ENCODE data around the gene PTGER1. TPM values are rescaled to one million over a fixed set of nuclear protein-coding genes. Genes with fewer than 3 reads are reported as not detected.

Gene PTGER1
- total RNA-seq, 2 donors from 2014 or later, result 0.31 to 0.67 TPM

DNA sequence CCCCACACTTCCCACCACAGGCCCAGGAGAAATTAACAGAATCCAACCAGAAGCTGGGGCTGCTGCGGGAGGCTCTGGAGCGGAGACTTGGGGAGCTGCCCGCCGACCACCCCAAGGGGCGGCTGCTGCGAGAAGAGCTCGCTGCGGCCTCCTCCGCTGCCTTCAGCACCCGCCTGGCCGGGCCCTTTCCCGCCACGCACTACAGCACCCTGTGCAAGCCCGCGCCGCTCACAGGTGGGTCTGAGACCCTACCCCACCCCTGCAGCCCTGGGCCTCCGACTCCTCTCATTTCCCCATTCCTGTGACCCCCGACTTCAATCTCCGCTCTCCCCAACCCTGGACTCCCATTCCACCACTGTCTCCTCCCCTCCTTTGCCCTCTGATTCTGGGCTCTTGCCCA is 24.3 kb downstream of the PTGER1 start:
- DNase-seq (ENCODE audit: low spot score) (no peak), ATAC-seq (no peak)
- Mint-ChIP-seq H3K27ac (no peak overlapping the region), H3K36me3 (peaks cover 30% of the 10 kb centered on the region), H3K4me3 (no peak overlapping the region), H3K9me3 (no peaks in the 10 kb centered on the region), H3K4me1 (ENCODE audit: low read depth in 2 of 2) (peaks cover 15 to 22% of the 10 kb centered on the region in 2 donors), H3K27me3 (no peaks in the 10 kb centered on the region)

DNA sequence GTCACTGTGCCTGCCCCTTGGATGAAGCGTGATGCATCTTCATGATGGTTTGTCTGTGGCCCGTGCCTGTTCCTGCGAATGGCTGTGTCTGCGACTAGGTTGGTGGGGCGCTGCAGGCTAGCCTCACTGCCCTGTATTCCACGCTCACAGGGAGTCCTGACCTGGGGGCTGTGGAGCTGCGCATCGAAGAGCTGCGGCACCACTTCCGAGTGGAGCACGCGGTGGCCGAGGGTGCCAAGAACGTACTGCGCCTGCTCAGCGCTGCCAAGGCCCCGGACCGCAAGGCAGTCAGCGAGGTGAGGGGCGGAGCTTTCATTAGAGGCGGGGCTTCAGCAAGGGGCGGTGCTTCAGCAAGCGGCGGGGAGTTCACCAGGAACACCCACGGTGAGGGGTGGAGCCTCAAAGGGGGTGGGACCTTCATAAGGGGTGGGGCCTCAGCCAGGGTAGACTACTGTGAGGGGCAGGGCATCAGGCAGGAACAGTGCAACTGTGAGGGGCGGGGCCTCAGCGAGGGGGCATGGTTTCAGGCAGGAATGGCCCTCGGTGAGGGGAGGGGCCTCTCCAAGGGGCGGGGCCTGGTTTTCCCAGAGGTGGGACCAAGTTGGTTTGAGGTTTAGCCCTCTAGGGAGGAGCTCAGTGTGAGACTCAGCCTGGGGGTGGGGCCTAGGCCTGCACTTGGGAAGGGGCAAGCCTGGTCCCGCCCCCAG is 24.8 kb downstream of the PTGER1 start:
- DNase-seq (ENCODE audit: low spot score), result no peak
- H3K4me3 Mint-ChIP-seq, result no peak overlapping the region
- no peaks in the 10 kb centered on the region for H3K27me3 Mint-ChIP-seq
- peak; percentile 84 to 92 for ATAC-seq
- H3K9me3 Mint-ChIP-seq, result no peaks in the 10 kb centered on the region
- peak overlapping the region in 1 of 2 donors; percentile 57 for H3K27ac Mint-ChIP-seq
- H3K36me3 Mint-ChIP-seq, result peaks cover 27% of the 10 kb centered on the region
- peaks cover 15 to 22% of the 10 kb centered on the region in 2 donors for H3K4me1 Mint-ChIP-seq (ENCODE audit: low read depth in 2 of 2)

DNA sequence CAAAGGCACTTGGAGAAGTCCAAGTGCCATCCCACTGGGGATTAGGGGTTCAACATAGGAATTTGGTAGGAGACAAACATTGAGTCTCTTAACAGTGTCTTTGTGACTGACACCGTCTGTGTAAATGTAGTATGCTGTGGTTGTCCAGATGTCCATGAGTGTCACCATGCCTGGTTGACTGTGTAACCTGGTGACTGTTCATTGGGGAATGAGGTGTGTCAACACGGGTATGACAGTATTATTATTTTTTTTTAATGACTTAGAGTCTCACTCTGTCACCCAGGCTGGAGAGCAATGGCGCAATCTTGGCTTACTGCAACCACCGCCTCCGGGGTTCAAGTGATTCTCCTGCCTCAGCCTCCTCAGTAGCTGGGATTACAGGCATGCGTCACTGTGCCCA is 25.8 kb downstream of the PTGER1 start:
- Mint-ChIP-seq H3K4me3 (no peak overlapping the region), H3K36me3 (peaks cover 26% of the 10 kb centered on the region), H3K4me1 (ENCODE audit: low read depth in 2 of 2) (peaks cover 20 to 26% of the 10 kb centered on the region in 2 donors), H3K27ac (peak overlapping the region; percentile 21 to 57), H3K27me3 (no peaks in the 10 kb centered on the region), H3K9me3 (no peaks in the 10 kb centered on the region)
- DNase-seq (ENCODE audit: low spot score), result no peak
- no peak for ATAC-seq

DNA sequence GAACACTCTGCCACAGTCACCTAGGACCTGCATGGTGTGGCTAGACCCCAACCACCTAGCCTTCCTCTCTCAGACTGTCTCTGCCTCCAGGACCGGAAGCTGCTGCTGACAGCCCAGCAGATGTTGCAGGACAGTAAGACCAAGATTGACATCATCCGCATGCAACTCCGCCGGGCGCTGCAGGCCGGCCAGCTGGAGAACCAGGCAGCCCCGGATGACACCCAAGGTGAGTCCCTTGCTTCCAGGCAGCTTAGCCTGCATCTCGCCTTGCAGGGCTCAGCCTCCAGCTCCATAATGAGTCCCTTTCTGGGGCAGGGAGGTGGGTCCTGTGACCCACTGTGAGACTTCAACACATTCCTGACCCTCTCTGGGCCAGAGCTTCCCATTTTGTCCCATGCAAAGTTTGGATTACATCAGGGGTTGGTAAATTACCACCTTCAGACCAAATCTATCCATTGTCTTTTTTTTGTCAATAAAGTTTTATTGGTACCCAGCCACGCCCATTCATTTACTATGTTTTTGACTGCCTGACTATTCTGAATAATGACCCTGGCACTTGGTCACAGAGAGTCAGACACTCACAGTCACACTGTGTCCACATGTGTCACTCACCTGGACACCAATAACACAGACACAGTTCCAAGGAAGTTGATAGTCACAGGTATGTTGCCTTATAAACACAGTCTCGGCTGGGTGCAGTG is 28.7 kb downstream of the PTGER1 start:
- Mint-ChIP-seq H3K9me3 (no peaks in the 10 kb centered on the region), H3K27ac (no peak overlapping the region), H3K4me1 (ENCODE audit: low read depth in 2 of 2) (peaks cover 24 to 27% of the 10 kb centered on the region in 2 donors), H3K27me3 (no peaks in the 10 kb centered on the region), H3K4me3 (no peak overlapping the region), H3K36me3 (peaks cover 27% of the 10 kb centered on the region)
- ATAC-seq (no peak), DNase-seq (ENCODE audit: low spot score) (no peak)

DNA sequence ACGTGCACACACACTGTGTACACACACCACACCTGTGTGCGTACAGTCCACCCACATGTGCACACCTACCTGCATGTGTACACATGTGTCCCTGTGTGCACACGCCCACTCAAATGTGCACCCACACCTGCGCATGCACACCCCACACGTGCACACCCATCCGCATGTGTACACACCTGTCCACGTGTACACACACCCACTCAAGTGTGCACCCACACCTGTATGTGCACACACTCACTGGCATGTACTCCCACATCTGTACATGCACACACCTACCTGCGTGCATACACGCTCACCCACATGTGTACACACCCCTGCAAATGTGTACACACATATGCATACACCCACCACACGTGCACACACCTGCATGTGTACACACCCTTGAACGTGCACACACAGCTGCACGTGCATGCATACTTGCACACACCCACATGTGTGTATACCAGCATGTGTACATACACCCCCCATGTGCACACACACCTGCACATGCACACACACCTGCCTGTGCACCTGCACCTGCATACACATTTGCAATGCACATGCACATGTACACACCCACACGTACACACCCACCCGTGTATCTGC is 31.4 kb downstream of the PTGER1 start:
- Mint-ChIP-seq H3K27ac (no peak overlapping the region), H3K4me3 (no peak overlapping the region), H3K36me3 (peaks cover 17% of the 10 kb centered on the region), H3K4me1 (ENCODE audit: low read depth in 2 of 2) (peaks cover 33 to 34% of the 10 kb centered on the region in 2 donors), H3K9me3 (no peaks in the 10 kb centered on the region), H3K27me3 (no peaks in the 10 kb centered on the region)
- ATAC-seq (no peak), DNase-seq (ENCODE audit: low spot score) (no peak)

DNA sequence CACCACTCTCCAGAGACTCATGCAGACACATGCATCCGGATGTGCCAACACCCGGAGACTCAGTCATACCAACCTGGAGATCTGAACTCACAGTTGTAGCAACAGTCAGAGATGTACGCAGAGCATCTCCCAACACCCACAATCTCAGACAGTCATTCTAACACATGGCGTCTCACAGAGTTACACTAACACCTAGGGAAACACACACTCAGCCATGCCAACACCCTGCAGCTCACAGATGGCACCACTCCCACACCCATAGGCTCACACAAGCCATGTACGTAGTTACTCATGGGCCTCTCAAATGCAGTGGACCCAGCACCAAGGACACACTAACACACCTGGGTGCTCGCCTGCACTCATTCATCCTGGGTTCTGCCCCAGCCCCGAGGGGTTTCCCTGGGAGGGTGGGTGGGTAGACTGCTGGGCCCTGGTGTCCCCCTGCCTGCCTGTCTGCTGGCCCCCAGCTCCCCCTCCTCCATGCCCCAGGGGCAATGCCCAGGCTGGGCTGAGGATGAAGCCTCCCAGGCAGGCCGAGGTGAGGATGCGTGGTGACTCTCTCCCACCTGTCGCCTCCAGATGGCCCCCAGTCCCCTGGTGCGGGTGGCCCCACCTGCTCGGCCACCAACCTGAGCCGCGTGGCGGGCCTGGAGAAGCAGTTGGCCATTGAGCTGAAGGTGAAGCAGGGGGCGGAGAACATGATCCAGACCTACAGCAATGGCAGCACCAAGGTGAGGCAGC is 32.1 kb downstream of the PTGER1 start:
- Mint-ChIP-seq H3K27ac (peak overlapping the region in 1 of 2 donors; percentile 37), H3K4me1 (ENCODE audit: low read depth in 2 of 2) (peaks cover 28 to 32% of the 10 kb centered on the region in 2 donors), H3K9me3 (no peaks in the 10 kb centered on the region), H3K4me3 (no peak overlapping the region), H3K36me3 (peaks cover 12% of the 10 kb centered on the region), H3K27me3 (no peaks in the 10 kb centered on the region)
- no peak for DNase-seq (ENCODE audit: low spot score)
- ATAC-seq, result no peak

DNA sequence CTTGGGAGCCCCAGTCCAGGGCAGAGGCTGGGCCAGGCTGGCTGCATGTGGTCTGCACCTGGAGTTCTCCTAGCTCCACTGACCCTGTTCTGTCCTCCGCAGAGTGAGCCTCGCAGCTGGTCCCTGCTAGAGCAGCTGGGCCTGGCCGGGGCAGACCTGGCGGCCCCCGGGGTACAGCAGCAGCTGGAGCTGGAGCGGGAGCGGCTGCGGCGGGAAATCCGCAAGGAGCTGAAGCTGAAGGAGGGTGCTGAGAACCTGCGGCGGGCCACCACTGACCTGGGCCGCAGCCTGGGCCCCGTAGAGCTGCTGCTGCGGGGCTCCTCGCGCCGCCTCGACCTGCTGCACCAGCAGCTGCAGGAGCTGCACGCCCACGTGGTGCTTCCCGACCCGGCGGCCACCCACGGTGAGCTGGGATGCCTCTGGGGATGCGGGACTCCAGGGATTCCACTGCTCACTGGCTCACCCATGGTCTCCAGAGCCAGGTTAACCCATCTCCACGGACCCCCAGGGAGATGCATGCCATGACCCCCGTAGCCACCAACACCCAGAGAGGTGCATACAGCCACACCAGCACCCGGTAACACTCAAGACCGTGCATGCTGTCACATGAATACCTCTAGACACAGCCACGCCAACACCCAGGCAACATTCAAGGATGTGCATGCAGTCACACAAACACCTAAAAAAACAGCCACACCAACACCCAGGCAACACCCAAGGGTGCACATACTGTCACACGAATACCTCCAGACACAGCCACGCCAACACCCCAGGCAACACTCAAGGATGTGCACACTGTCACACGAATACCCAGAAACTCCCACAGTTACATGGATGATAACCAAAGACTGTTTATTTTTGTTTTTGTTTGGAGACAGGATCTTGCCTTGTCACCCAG is 33.9 kb downstream of the PTGER1 start:
- ATAC-seq, result no peak
- DNase-seq (ENCODE audit: low spot score), result no peak
- Mint-ChIP-seq H3K27ac (peak overlapping the region; percentile 97 to 100), H3K27me3 (no peaks in the 10 kb centered on the region), H3K36me3 (peaks cover 7% of the 10 kb centered on the region), H3K9me3 (no peaks in the 10 kb centered on the region), H3K4me1 (ENCODE audit: low read depth in 2 of 2) (peaks cover 28 to 29% of the 10 kb centered on the region in 2 donors), H3K4me3 (peak overlapping the region; percentile 98)

DNA sequence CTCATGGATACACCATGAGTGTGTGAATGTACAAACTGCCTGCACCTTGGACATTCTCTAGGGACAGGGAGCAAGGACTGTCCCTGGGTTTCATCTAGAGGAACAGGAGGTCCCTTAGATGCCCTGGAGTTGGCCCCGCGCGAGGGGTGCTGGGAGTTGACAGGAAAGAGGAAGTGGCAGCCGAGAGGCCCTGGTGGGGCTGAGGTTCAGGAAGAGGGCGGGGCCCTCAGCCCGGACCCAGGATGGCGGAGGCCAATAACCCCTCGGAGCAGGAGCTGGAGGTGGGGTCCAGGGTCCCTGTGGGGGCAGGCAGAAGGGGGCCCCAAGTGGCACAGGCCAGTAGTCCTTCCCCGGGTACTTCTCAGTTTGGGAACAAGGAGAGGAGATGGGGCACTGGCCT is 35.1 kb downstream of the PTGER1 start:
- DNase-seq (ENCODE audit: low spot score), result peak; percentile 91
- Mint-ChIP-seq H3K27ac (peak overlapping the region; percentile 97 to 100), H3K9me3 (no peaks in the 10 kb centered on the region), H3K4me1 (ENCODE audit: low read depth in 2 of 2) (peaks cover 32% of the 10 kb centered on the region in 2 donors), H3K4me3 (peak overlapping the region; percentile 98), H3K36me3 (peaks cover 7% of the 10 kb centered on the region), H3K27me3 (no peaks in the 10 kb centered on the region)
- ATAC-seq, result peak; percentile 93 to 94

DNA sequence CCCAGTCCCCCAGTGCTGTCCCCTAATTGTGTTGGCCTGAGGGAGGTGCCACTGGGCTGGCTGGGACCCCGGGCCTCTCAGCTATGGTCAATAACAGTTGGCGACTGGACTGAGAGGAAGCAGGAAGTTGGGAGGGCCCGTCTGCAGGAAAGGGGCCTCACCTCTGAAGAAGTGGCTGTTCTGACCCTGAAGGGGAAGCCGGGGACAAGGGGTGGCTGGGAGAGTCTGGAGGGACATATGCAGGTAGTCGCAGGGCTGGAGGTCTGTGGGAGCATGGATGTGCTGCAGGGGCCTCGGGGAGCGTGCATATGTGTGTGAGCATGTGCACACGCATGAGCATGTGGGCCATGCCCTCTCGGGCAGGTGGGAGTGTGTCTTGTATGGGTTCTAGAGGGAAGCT is 36.1 kb downstream of the PTGER1 start:
- no peaks in the 10 kb centered on the region for H3K27me3 Mint-ChIP-seq
- peak overlapping the region; percentile 98 for H3K4me3 Mint-ChIP-seq
- no peaks in the 10 kb centered on the region for H3K9me3 Mint-ChIP-seq
- no peak for ATAC-seq
- DNase-seq (ENCODE audit: low spot score), result no peak
- H3K27ac Mint-ChIP-seq, result peak overlapping the region; percentile 97 to 100
- no peaks in the 10 kb centered on the region for H3K36me3 Mint-ChIP-seq
- peaks cover 36 to 38% of the 10 kb centered on the region in 2 donors for H3K4me1 Mint-ChIP-seq (ENCODE audit: low read depth in 2 of 2)

DNA sequence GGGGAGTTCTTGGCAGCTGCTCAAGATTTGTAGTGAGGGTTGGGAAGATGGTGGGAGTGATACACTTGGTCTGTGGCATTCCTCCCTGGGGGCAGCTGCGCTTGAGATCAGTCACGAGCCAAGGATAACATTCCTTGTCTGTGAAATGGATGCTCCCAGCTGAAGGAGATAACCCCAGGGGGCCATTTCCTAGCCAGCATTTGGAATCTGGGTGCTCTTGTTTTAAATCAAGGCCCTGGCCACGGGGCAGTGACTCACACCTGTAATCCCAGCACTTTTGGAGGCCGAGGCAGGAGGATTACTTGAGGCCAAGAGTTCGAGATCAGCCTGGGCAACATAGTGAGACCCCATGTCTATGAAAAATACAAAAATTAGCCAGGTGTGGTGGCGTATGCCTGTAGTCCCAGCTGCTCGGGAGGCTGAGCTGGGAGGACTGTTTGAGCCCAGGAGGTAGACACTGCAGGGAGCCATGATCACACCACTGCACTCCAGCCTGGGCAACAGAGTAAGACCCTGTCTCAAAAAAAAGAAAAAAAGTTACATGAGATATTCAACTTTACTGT is 37.5 kb downstream of the PTGER1 start:
- Mint-ChIP-seq H3K27ac (peak overlapping the region; percentile 97 to 100), H3K27me3 (no peaks in the 10 kb centered on the region), H3K36me3 (no peaks in the 10 kb centered on the region), H3K9me3 (no peaks in the 10 kb centered on the region), H3K4me3 (peak overlapping the region; percentile 63), H3K4me1 (ENCODE audit: low read depth in 2 of 2) (peaks cover 36 to 41% of the 10 kb centered on the region in 2 donors)
- ATAC-seq (no peak), DNase-seq (ENCODE audit: low spot score) (no peak)

DNA sequence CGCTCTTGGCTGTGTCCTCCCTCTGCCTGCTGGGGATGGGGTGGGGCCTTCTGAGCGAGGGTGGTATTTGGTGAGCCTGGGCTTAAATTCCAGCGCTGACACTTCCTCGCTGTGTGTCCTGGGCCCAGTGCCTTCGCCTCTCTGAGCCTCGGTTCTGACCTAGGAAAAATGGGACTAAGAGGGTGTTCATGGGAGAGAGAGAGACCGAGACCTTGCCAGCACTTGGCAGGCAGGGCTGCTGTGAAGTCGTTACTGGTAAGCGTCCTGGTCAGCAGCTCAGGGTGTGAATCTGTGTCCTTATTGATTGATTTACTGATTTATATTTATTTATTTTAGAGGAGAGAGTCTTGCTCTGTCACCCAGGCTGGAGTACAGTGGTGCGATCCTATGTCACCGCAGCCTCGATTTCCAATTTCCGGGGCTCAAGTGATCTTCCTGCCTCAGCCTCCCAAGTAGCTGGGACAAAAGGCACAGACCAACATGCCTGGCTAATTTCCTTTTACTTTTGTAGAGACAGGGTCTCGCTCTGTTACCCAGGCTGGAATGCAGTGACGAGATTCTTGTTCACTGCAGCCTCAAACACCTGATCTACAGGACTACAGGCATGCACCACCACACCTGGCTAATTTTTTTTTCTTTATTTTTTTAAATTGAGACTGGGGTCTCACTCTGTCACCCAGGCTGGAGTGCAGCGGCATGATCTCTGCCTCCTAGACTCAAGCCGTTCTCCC is 39.7 kb downstream of the PTGER1 start:
- no peaks in the 10 kb centered on the region for H3K36me3 Mint-ChIP-seq
- no peaks in the 10 kb centered on the region for H3K9me3 Mint-ChIP-seq
- H3K27me3 Mint-ChIP-seq, result no peaks in the 10 kb centered on the region
- peak overlapping the region; percentile 83 to 100 for H3K27ac Mint-ChIP-seq
- peak overlapping the region; percentile 85 for H3K4me3 Mint-ChIP-seq
- DNase-seq (ENCODE audit: low spot score), result no peak
- peaks cover 38 to 43% of the 10 kb centered on the region in 2 donors for H3K4me1 Mint-ChIP-seq (ENCODE audit: low read depth in 2 of 2)
- ATAC-seq, result no peak

All from natural killer cell treated with Interleukin-12 subunit alpha and Interleukin-12 subunit beta and Interleukin-15 and Interleukin-18, amount 100 ng/mL, for 72 hours (primary cell).